Measurements from ENCODE around the gene MAPK14.
A peak's percentile ranks its signal among the peaks of the same experiment; 100 is the strongest.

MAPK14 gene

GRCh38 chr6:36025260-36025931 lies 2.2 kb upstream of the MAPK14 start:
- TF ChIP-seq EZH2phosphoT487 (IDR thresholded peaks at IDR 0.05; ENCODE audit: borderline replicate concordance, low read length) (no peak), CTCF (IDR thresholded peaks at IDR 0.05; ENCODE audit: low read depth, low read length, poor library complexity, severe bottlenecking) (no peak)
- Histone ChIP-seq H3K4me3 (ENCODE audit: low read length) (no peak overlapping the region), H3K79me2 (ENCODE audit: control insufficient read depth, low read length) (peaks cover 28% of the 10 kb centered on the region), H3K27me3 (ENCODE audit: control insufficient read depth, low read length) (peaks cover 21% of the 10 kb centered on the region), H3K27ac (ENCODE audit: low read depth, low read length) (no peak overlapping the region), H3K9me2 (replicated peaks; ENCODE audit: control insufficient read depth, low read length) (no peaks in the 10 kb centered on the region), H3K9me3 (ENCODE audit: control insufficient read depth, insufficient read depth, low read length) (no peaks in the 10 kb centered on the region), H4K20me1 (ENCODE audit: control insufficient read depth, insufficient read depth, low read depth, low read length) (no peaks in the 10 kb centered on the region), H3K4me1 (ENCODE audit: control insufficient read depth, low read length) (peaks cover 14% of the 10 kb centered on the region), H3F3A (ENCODE audit: control insufficient read depth, insufficient read depth) (no peaks in the 10 kb centered on the region), H3K36me3 (ENCODE audit: control insufficient read depth, low read length) (peaks cover 13% of the 10 kb centered on the region), H3K4me2 (ENCODE audit: low read length) (no peak overlapping the region)

- no peaks in the 10 kb centered on the region for H3K9me3 ChIP-seq (ENCODE audit: control insufficient read depth, insufficient read depth, low read length)
- H4K20me1 ChIP-seq (ENCODE audit: control insufficient read depth, insufficient read depth, low read depth, low read length), result no peaks in the 10 kb centered on the region
- TF ChIP-seq CTCF (IDR thresholded peaks at IDR 0.05; ENCODE audit: low read depth, low read length, poor library complexity, severe bottlenecking), result no peak
- TF ChIP-seq EZH2phosphoT487 (IDR thresholded peaks at IDR 0.05; ENCODE audit: borderline replicate concordance, low read length), result no peak
- H3K79me2 ChIP-seq (ENCODE audit: control insufficient read depth, low read length), result peaks cover 34% of the 10 kb centered on the region
- peaks cover 13% of the 10 kb centered on the region for H3K36me3 ChIP-seq (ENCODE audit: control insufficient read depth, low read length)
- H3K27ac ChIP-seq (ENCODE audit: low read depth, low read length), result no peak overlapping the region
- peaks cover 21% of the 10 kb centered on the region for H3K27me3 ChIP-seq (ENCODE audit: control insufficient read depth, low read length)
- no peaks in the 10 kb centered on the region for H3K9me2 ChIP-seq (replicated peaks; ENCODE audit: control insufficient read depth, low read length)
- peaks cover 17% of the 10 kb centered on the region for H3K4me1 ChIP-seq (ENCODE audit: control insufficient read depth, low read length)
- no peaks in the 10 kb centered on the region for H3F3A ChIP-seq (ENCODE audit: control insufficient read depth, insufficient read depth)
- H3K4me2 ChIP-seq (ENCODE audit: low read length), result no peak overlapping the region
- H3K4me3 ChIP-seq (ENCODE audit: low read length), result no peak overlapping the region
Measured at GRCh38 chr6:36025932-36026327, 1.7 kb upstream of the MAPK14 start.

GRCh38 chr6:36028088-36028876 lies 674 bp downstream of the MAPK14 start:
- no peaks in the 10 kb centered on the region for H3K9me2 ChIP-seq (replicated peaks; ENCODE audit: control insufficient read depth, low read length)
- peaks cover 13% of the 10 kb centered on the region for H3K36me3 ChIP-seq (ENCODE audit: control insufficient read depth, low read length)
- H3K79me2 ChIP-seq (ENCODE audit: control insufficient read depth, low read length), result peaks cover 56% of the 10 kb centered on the region
- H3K27ac ChIP-seq (ENCODE audit: low read depth, low read length), result peak overlapping the region; percentile 52
- H3K9me3 ChIP-seq (ENCODE audit: control insufficient read depth, insufficient read depth, low read length), result no peaks in the 10 kb centered on the region
- peaks cover 21% of the 10 kb centered on the region for H3K27me3 ChIP-seq (ENCODE audit: control insufficient read depth, low read length)
- no peaks in the 10 kb centered on the region for H3F3A ChIP-seq (ENCODE audit: control insufficient read depth, insufficient read depth)
- TF ChIP-seq CTCF (IDR thresholded peaks at IDR 0.05; ENCODE audit: low read depth, low read length, poor library complexity, severe bottlenecking), result no peak
- TF ChIP-seq EZH2phosphoT487 (IDR thresholded peaks at IDR 0.05; ENCODE audit: borderline replicate concordance, low read length), result no peak
- peaks cover 27% of the 10 kb centered on the region for H3K4me1 ChIP-seq (ENCODE audit: control insufficient read depth, low read length)
- peak overlapping the region; percentile 100 for H3K4me3 ChIP-seq (ENCODE audit: low read length)
- no peaks in the 10 kb centered on the region; the same call in 1 of the 2 replicates for H4K20me1 ChIP-seq (ENCODE audit: control insufficient read depth, insufficient read depth, low read depth, low read length)
- peak overlapping the region; percentile 80 for H3K4me2 ChIP-seq (ENCODE audit: low read length)
